Large intestine (tissue), 3 donors: ENCODE data around the gene ARHGEF5. TPM values are rescaled to one million over a fixed set of nuclear protein-coding genes. Genes with fewer than 3 reads are reported as not detected.

Source experiments
- DNase-seq, 2 donors: peaks; one replicate each; pipeline versions ENCODE4 v3.0.0 to v3.0.0-alpha.2; 2013
- H3K27ac ChIP-seq: one replicate; pipeline ENCODE4 v1.5.1; 2013; ENCODE audit warnings: low read length
- H3K27me3 ChIP-seq: 2 replicates; pipeline ENCODE4 v1.6.1; 2013; ENCODE audit warnings: low read length; ENCODE audit not compliant: control insufficient read depth, insufficient read depth
- H3K36me3 ChIP-seq: 2 replicates; pipeline ENCODE4 v1.6.1; 2013; ENCODE audit warnings: low read length; ENCODE audit not compliant: control insufficient read depth, insufficient read depth
- H3K4me1 ChIP-seq: one replicate; pipeline ENCODE4 v1.6.1; 2013; ENCODE audit warnings: low read length; ENCODE audit not compliant: control insufficient read depth, insufficient read depth
- H3K4me3 ChIP-seq: one replicate; pipeline ENCODE4 v1.5.1; 2013; ENCODE audit warnings: low read length
- H3K9me3 ChIP-seq: one replicate; pipeline ENCODE4 v1.6.1; 2013; ENCODE audit warnings: mild to moderate bottlenecking, low read depth, low read length, moderate library complexity; ENCODE audit not compliant: control insufficient read depth
- WGBS: methylation state at CpG from one replicate; pipeline ENCODE4 v1.1.5; 2013; ENCODE audit warnings: low lambda C conversion rate; ENCODE audit not compliant: insufficient coverage; 5-methylcytosine and 5-hydroxymethylcytosine counted together
- polyA plus RNA-seq: library from polyadenylated mRNA; unstranded; fragments of 120-200 nt; gene quantifications from one replicate; pipeline ENCODE4 v1.2.1, GENCODE V29; 2013

The ARHGEF5 gene
- polyA plus RNA-seq, 1 donor: 41.1 TPM

DNA sequence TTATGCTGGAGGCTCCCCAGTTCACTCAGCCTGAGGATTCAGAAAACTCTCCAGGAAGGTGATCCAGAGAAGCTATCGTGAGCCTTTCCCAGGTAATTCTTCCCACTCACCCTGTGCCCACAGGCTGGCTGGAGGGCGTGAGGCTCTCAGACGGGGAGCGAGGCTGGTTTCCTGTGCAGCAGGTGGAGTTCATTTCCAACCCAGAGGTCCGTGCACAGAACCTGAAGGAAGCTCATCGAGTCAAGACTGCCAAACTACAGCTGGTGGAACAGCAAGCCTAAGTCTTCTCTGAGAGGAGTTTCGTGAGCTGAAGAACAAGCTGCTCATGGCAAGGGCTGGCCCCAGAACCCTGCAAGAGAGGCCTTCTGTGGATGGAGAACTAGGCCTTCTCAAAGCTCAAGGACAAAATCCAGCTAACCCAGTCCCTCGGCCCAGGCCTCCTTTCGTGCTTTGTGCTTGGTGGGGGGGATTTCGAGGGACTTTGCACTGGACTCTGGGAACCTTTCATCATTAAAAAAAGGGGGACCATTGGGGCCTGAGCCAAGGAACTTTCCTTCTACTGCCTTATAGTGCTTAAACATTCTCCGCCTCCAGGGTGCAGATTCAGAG, 24.7 kb downstream of the ARHGEF5 start:
- no CpG with 5 or more reads among the region's 11 CpGs for WGBS
- Histone ChIP-seq H3K9me3 (no peaks in the 10 kb centered on the region), H3K4me1 (peaks cover 6% of the 10 kb centered on the region), H3K36me3 (peaks cover 33% of the 10 kb centered on the region), H3K27ac (no peak overlapping the region), H3K27me3 (no peaks in the 10 kb centered on the region), H3K4me3 (no peak overlapping the region)
- no peak for DNase-seq

DNA sequence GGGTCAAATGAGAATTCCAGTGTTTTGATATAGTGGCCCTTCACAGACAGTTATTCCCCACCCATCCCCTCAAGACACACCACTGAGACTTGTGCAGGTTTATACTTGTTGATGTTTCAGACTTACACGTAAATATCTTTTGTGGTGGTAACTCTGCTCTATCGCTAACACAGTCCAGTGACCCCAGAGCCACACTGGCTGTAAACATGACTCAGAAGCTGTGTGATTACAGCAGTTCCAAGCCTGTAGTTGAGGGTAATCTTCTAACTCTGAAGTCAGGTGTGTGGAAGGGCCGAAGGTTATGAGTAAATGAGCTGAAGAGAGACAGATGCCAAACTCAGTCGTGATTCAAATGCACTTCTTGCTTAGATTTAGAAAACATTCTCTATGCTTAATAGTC, 28.9 kb downstream of the ARHGEF5 start:
- peak overlapping the region; percentile 98 for H3K27ac ChIP-seq
- peak; percentile 87 to 95 for DNase-seq
- whole genome bisulfite sequencing: no CpG with 5 or more reads among the region's 4 CpGs
- peaks cover 13% of the 10 kb centered on the region for H3K36me3 ChIP-seq
- H3K27me3 ChIP-seq: no peaks in the 10 kb centered on the region
- peaks cover 17% of the 10 kb centered on the region for H3K4me1 ChIP-seq
- H3K4me3 ChIP-seq: peak overlapping the region; percentile 48
- H3K9me3 ChIP-seq: no peaks in the 10 kb centered on the region

DNA sequence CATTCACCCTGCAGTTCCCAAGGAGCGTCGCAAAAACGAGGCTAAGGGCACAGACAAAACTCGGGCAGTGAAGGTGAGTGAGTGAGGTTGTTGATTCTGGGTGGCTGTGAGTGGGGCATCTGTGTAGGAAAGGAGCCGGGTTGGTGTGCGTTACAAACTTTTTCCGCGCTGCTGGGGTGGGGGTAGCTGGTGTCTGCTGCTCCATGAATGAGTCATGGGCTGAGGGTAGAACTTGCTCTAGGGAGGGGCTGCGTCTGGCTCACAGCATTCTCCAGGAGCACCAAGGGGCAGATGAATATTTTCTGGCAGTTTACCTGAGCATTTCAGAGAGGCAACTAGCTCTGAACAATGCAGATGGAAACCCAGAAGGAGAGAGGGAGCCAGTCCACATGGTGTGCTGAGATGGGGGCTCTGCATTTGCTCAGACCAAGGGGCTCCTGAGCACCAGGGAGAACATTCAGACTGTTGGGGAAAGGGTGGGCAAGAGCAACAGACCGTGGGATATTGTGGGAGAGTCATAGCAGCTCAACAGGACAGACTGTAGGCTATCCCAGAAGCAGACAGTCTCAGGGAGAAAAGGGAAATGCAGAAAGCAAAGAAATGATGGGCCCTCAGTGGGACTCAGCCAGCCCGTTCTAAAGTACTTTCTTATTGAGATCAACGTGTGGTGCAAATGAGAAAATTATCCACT, 29.5 kb downstream of the ARHGEF5 start:
- Histone ChIP-seq H3K4me1 (peaks cover 17% of the 10 kb centered on the region), H3K27me3 (no peaks in the 10 kb centered on the region), H3K36me3 (peaks cover 8% of the 10 kb centered on the region), H3K27ac (peak overlapping the region; percentile 98), H3K9me3 (no peaks in the 10 kb centered on the region), H3K4me3 (peak overlapping the region; percentile 48)
- DNase-seq: peak; percentile 66 to 84
- 40% methylated on average over 1 of the region's 12 CpGs for WGBS

DNA sequence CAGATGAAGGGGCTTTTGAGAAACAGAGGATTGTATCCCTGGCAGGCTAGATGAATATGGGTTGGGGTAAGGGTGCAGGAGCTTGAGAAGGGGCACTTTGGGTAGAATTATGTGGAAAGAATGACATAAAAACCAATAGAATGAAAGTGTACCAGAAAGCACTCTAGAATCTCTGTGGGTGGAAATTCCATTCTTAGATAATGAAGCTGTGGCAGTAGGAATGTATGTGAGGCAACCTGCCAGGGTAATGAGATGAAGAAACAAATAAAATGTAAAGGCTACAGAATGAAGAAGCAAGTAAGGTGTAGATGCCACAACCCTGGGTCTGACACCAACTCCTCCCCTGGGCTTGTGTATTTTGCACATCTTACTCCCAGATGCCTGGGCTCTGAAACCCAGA, 31.5 kb downstream of the ARHGEF5 start:
- no peaks in the 10 kb centered on the region for H3K9me3 ChIP-seq
- no peaks in the 10 kb centered on the region for H3K36me3 ChIP-seq
- peaks cover 17% of the 10 kb centered on the region for H3K4me1 ChIP-seq
- H3K27me3 ChIP-seq: no peaks in the 10 kb centered on the region
- H3K4me3 ChIP-seq: no peak overlapping the region
- peak overlapping the region; percentile 98 for H3K27ac ChIP-seq
- no peak for DNase-seq

DNA sequence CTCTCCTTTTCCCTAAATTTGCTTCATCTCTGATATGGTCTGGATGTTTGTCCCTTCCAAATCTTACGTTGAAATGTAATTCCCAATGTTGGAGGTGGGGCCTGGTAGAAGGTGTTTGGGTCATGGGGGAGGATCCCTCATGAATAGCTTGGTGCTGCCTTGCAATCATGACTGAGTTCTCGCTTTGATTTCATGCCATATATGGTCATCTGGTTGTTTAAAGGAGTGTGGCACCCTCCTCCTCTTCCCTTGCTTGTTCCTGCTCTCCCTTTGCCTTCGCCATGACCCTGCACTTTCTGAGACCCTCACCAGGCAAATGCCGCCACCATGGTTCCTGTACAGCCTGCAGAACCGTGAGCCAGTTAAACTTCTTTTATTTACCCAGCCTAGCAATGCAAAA, 33.7 kb downstream of the ARHGEF5 start:
- WGBS: no CpG with 5 or more reads among the region's 5 CpGs
- Histone ChIP-seq H3K27ac (no peak overlapping the region), H3K4me3 (no peak overlapping the region), H3K9me3 (no peaks in the 10 kb centered on the region), H3K36me3 (no peaks in the 10 kb centered on the region), H3K27me3 (peaks cover 3% of the 10 kb centered on the region), H3K4me1 (peaks cover 17% of the 10 kb centered on the region)
- no peak for DNase-seq

DNA sequence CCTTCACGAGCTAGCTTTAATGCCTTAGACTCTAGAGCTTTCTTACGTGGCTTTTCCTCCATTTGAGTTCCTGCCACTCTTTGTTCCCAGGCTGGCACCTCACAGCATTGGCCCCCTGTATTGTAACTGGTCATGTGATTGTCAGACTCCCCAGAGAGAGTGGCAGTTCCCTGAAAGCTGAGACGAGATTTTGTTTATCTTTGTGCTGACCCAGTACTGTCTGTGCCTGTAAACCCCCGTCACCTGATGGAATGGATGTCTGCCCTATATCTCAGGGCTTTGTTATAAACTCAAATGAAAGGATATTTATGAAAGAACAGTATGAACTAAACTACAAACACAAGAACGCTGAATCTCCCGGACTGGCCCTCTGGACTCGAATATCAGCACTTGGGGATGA, 35.3 kb downstream of the ARHGEF5 start:
- 83% methylated on average over 2 of the region's 7 CpGs for WGBS
- Histone ChIP-seq H3K4me1 (peaks cover 7% of the 10 kb centered on the region), H3K36me3 (no peaks in the 10 kb centered on the region), H3K4me3 (no peak overlapping the region), H3K27ac (no peak overlapping the region), H3K9me3 (no peaks in the 10 kb centered on the region), H3K27me3 (peaks cover 3% of the 10 kb centered on the region)
- peak in 1 of 2 donors; percentile 16 for DNase-seq

DNA sequence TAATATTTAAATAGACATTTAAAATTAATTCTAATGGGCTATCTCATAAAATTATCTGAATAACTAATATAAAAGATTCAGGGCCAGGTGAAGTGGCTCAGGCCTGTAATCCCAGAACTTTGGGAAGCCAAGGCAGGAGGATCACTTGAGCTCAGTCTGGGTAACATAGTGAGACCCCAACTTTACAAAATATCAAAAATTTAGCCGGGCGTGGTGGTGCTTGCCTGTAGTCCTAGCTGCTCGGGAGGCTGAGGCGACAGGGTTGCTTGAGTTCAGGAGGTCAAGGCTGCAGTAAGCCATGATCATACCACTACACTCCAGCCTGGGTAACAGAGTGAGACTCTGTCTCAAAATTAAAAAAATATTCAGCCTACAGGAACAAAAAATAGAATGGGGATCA, 35.8 kb downstream of the ARHGEF5 start:
- H3K9me3 ChIP-seq: no peaks in the 10 kb centered on the region
- no CpG with 5 or more reads among the region's 4 CpGs for WGBS
- peaks cover 7% of the 10 kb centered on the region for H3K4me1 ChIP-seq
- no peaks in the 10 kb centered on the region for H3K36me3 ChIP-seq
- H3K4me3 ChIP-seq: no peak overlapping the region
- no peak for DNase-seq
- H3K27me3 ChIP-seq: peaks cover 3% of the 10 kb centered on the region
- no peak overlapping the region for H3K27ac ChIP-seq

DNA sequence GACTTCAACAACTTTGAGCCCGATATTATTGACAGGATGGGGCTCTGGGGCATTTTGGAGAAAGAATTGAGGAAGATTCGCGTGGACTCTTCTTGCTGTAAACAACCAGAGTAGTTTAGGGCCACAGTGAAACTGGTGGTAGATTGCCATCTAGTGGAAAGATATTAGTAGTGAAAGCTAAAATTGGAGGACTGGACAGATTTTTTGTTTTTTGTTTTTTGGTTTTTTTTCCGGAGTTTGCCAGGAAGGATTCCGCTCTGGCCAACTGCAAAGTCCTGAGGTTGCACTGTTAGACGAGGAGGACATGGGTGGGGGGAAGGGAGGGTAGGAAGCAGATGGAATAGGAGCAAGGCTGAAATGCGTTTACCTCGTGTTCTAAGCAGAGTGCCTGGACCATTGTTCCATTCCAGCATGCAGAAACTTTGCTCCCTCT, 36.6 kb downstream of the ARHGEF5 start:
- DNase-seq: peak in 1 of 2 donors; percentile 46
- H3K9me3 ChIP-seq: no peaks in the 10 kb centered on the region
- H3K27me3 ChIP-seq: peaks cover 3% of the 10 kb centered on the region
- no peak overlapping the region for H3K4me3 ChIP-seq
- H3K27ac ChIP-seq: no peak overlapping the region
- WGBS: 0% methylated on average over 3 of the region's 8 CpGs
- peaks cover 3% of the 10 kb centered on the region for H3K4me1 ChIP-seq
- H3K36me3 ChIP-seq: no peaks in the 10 kb centered on the region

DNA sequence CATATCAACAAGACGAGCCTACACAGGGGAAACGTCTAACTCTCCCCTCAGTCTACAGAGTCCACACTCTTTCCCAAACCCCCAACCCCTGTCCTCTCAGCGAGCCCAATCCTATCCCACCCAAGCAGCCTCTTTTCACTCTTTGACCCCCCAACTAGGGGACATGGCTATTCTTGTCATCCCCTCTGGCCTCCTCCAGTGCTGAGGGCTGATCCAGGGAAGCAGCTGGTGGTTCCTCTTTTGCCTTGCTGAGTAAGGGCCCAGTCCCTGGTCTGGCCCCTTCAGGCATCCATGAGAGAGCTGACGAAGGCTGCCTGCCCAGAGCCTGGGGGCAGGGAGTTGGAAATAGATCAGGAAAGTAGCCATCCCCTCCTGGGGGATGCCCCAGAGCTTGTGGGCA, 41.9 kb downstream of the ARHGEF5 start:
- Histone ChIP-seq H3K9me3 (no peaks in the 10 kb centered on the region), H3K36me3 (no peaks in the 10 kb centered on the region), H3K4me3 (no peak overlapping the region), H3K4me1 (no peaks in the 10 kb centered on the region), H3K27me3 (peaks cover 3% of the 10 kb centered on the region), H3K27ac (no peak overlapping the region)
- 60% methylated on average over 1 of the region's 4 CpGs for WGBS
- DNase-seq: no peak

DNA sequence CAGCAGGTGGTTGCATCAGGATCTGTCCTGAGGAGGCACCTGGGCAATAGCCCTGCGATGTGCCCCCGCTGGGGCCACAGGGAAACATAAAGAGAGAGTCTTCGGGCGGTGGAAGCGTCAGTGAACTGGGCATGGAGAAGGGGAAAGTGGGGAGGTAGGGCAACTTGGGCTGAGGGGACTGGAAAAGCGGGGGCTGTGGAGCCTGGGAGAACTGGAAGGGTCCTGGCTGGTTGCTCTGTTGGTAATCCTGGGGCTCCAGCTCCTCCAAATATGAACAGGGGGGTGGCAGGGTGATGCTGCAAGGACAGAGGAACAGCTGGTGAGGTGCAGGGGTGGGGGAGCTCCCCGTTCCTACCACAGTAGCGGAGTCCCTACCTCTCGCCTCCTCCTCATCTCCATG, 43.1 kb downstream of the ARHGEF5 start:
- Histone ChIP-seq H3K27me3 (peaks cover 3% of the 10 kb centered on the region), H3K9me3 (no peaks in the 10 kb centered on the region), H3K4me1 (no peaks in the 10 kb centered on the region), H3K4me3 (no peak overlapping the region), H3K27ac (no peak overlapping the region), H3K36me3 (no peaks in the 10 kb centered on the region)
- WGBS: 100% methylated on average over 1 of the region's 9 CpGs
- DNase-seq: no peak

DNA sequence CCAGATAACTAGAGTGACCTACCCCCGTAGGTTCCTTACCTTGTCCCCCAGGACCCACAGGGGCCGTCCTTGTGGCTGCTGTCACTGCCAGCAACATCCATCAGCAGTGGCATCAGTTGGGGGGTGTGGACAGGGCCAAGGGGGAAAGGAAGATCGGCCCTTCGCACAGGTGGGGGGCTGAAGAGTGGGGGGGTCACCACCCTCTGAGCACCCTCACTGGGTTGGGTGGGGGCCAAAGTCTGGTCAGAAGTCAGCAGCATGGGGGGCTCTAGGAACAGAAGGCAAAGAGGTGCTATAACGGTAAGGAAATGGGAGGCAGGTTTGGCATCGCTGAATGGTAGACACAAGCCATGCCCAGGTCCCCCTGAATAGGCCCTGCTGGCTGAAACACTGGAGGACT, 43.7 kb downstream of the ARHGEF5 start:
- DNase-seq: no peak
- Histone ChIP-seq H3K9me3 (no peaks in the 10 kb centered on the region), H3K4me3 (no peak overlapping the region), H3K27me3 (peaks cover under 1% of the 10 kb centered on the region), H3K27ac (no peak overlapping the region), H3K4me1 (no peaks in the 10 kb centered on the region), H3K36me3 (no peaks in the 10 kb centered on the region)
- WGBS: no CpG with 5 or more reads among the region's 6 CpGs
